Peyer's patch (tissue), 4 donors: Measurements from ENCODE around the gene IFNB1. TPM values are rescaled to one million over a fixed set of nuclear protein-coding genes. Genes with fewer than 3 reads are reported as not detected.

ENCODE experiments used
- DNase-seq, 3 donors: peaks; one replicate each; pipeline ENCODE4 v3.0.0-alpha.2; 2017 to 2019
- H3K27ac ChIP-seq, 4 donors: fragments of 200-600 bp; sonication (generic); one replicate each; pipeline ENCODE4 v1.5.1; 2016 to 2019
- H3K27me3 ChIP-seq, 2 donors: fragments of 200-600 bp; sonication (generic); one replicate each; pipeline ENCODE4 v1.5.1; 2019
- H3K36me3 ChIP-seq, 3 donors: fragments of 200-600 bp; sonication (generic); one replicate each; pipeline ENCODE4 v1.5.1; 2016 to 2019
- H3K4me1 ChIP-seq, 4 donors: fragments of 200-600 bp; sonication (generic); one replicate each; pipeline ENCODE4 v1.5.1; 2016 to 2019
- H3K4me3 ChIP-seq, 4 donors: fragments of 200-600 bp; sonication (generic); 1 replicate in 3 of 4; 2 replicates in 1 of 4; pipeline ENCODE4 v1.5.1; 2016 to 2019; ENCODE audit warnings: mild to moderate bottlenecking in 1 of 4
- H3K9me3 ChIP-seq, 4 donors: fragments of 200-600 bp; sonication (generic); one replicate each; pipeline ENCODE4 v1.5.1; 2016 to 2019; ENCODE audit warnings: mild to moderate bottlenecking in 1 of 4
- CTCF ChIP-seq, 6 experiments: fragments of 450-650 bp in 4 of 6; fragments of 200-600 bp in 2 of 6; sonication (generic) in 1 of 6; IDR thresholded peaks; one replicate each; pipeline ENCODE4 v1.5.1; 2017 to 2019; ENCODE audit warnings: antibody characterized with exemption in 6 of 6, mild to moderate bottlenecking in 3 of 6, moderate library complexity in 1 of 6
- POLR2A ChIP-seq, 2 donors: fragments of 450-650 bp; IDR thresholded peaks; one replicate each; pipeline ENCODE4 v1.5.1; 2017; ENCODE audit warnings: antibody characterized with exemption in 2 of 2, mild to moderate bottlenecking in 2 of 2, moderate library complexity in 2 of 2
- small RNA-seq, 2 donors: library from RNA; depleted of rRNA; stranded (forward); fragments of <200 nt; gene quantifications; one replicate each; pipeline ENCODE3, GENCODE V24; 2016
- total RNA-seq, 4 donors: library from RNA; depleted of rRNA; stranded (reverse); fragments of >200 nt; gene quantifications; one replicate each; pipeline ENCODE4 v1.1.0, GENCODE V29; 2016

IFNB1 gene
- total RNA-seq, 4 donors from 2014 or later: not detected

- H3K4me1 ChIP-seq: peaks cover 0 to 10% (median 0%) of the 10 kb centered on the region in 4 donors
- H3K9me3 ChIP-seq: no peaks in the 10 kb centered on the region
- no peak for TF ChIP-seq POLR2A (IDR thresholded peaks at IDR 0.05)
- TF ChIP-seq CTCF (IDR thresholded peaks at IDR 0.05): no peak
- H3K36me3 ChIP-seq: no peaks in the 10 kb centered on the region
- no peak for DNase-seq
- peak overlapping the region; percentile 58 to 79 (median 62) for H3K4me3 ChIP-seq
- H3K27me3 ChIP-seq: no peaks in the 10 kb centered on the region
- peak overlapping the region; percentile 70 to 88 (median 80) for H3K27ac ChIP-seq
Measured at GRCh38 chr9:21030389-21031035, 47.2 kb downstream of the IFNB1 start.

GRCh38 chr9:21029661-21030060 lies 48.1 kb downstream of the IFNB1 start:
- Histone ChIP-seq H3K27me3 (no peaks in the 10 kb centered on the region), H3K9me3 (no peaks in the 10 kb centered on the region), H3K4me1 (peaks cover 0 to 10% (median 0%) of the 10 kb centered on the region in 4 donors), H3K36me3 (no peaks in the 10 kb centered on the region), H3K27ac (no peak overlapping the region), H3K4me3 (no peak overlapping the region)
- DNase-seq: no peak
- TF ChIP-seq CTCF (IDR thresholded peaks at IDR 0.05): no peak
- no peak for TF ChIP-seq POLR2A (IDR thresholded peaks at IDR 0.05)

GRCh38 chr9:21028466-21028865 lies 49.3 kb downstream of the IFNB1 start:
- H3K27ac ChIP-seq: no peak overlapping the region
- no peak for TF ChIP-seq CTCF (IDR thresholded peaks at IDR 0.05)
- no peak for TF ChIP-seq POLR2A (IDR thresholded peaks at IDR 0.05)
- H3K4me1 ChIP-seq: peaks cover 0 to 10% (median 0%) of the 10 kb centered on the region in 4 donors
- H3K4me3 ChIP-seq: no peak overlapping the region
- no peaks in the 10 kb centered on the region for H3K9me3 ChIP-seq
- H3K36me3 ChIP-seq: no peaks in the 10 kb centered on the region
- no peaks in the 10 kb centered on the region for H3K27me3 ChIP-seq
- DNase-seq: no peak

GRCh38 chr9:21027295-21027694 lies 50.4 kb downstream of the IFNB1 start:
- TF ChIP-seq CTCF (IDR thresholded peaks at IDR 0.05) (no peak), POLR2A (IDR thresholded peaks at IDR 0.05) (no peak)

More at GRCh38 chr9:21027295-21027694, 50.4 kb downstream of the IFNB1 start:
- no peak for DNase-seq
- H3K4me1 ChIP-seq: peaks cover 0 to 10% (median 0%) of the 10 kb centered on the region in 4 donors
- no peak overlapping the region for H3K4me3 ChIP-seq
- no peaks in the 10 kb centered on the region for H3K27me3 ChIP-seq
- no peaks in the 10 kb centered on the region for H3K9me3 ChIP-seq
- H3K27ac ChIP-seq: no peak overlapping the region
- no peaks in the 10 kb centered on the region for H3K36me3 ChIP-seq

Small RNA genes lying within 50 kb of the gene (small RNA-seq; reads per million reads assigned to genes)
- gene IFNWP4: 0 reads per million in 2 donors

Other genes with a start within 250 kb of the IFNB1 start
- gene HACD4, start 46.3 kb downstream of the IFNB1 start, total RNA-seq: 1 to 10 TPM; 1.2 to 8.3 (median 2.0) TPM
- not detected for gene IFNW1, start 63.9 kb upstream of the IFNB1 start, total RNA-seq
- gene IFNA21, start 88.7 kb upstream of the IFNB1 start, total RNA-seq: not detected
- not detected for gene IFNA4, start 109.6 kb upstream of the IFNB1 start, total RNA-seq
- not detected for gene IFNA7, start 124.3 kb upstream of the IFNB1 start, total RNA-seq
- gene IFNA10, start 129.2 kb upstream of the IFNB1 start, total RNA-seq: not detected
- not detected for gene IFNA16, start 139.4 kb upstream of the IFNB1 start, total RNA-seq
- not detected for gene IFNA17, start 150.3 kb upstream of the IFNB1 start, total RNA-seq
- not detected for gene IFNA14, start 162.1 kb upstream of the IFNB1 start, total RNA-seq
- gene IFNA5, start 227.4 kb upstream of the IFNB1 start, total RNA-seq: 1 to 10 TPM in 1 of 4 donors, not detected in 3; 1.4 TPM